Retinal pigment epithelial cell (primary cell): Measurements from ENCODE around the gene MACO1.
A peak's percentile ranks its signal among the peaks of the same experiment; 100 is the strongest.

Experiments
- DNase-seq: peaks from one replicate; pipeline ENCODE4 v3.0.0-alpha.2; 2010; ENCODE audit warnings: low read depth
- H3K4me3 ChIP-seq: 2 replicates; pipeline ENCODE4 v1.5.1; 2011; ENCODE audit warnings: mild to moderate bottlenecking, low read length, control low read depth, moderate library complexity
- CTCF ChIP-seq: conservative IDR thresholded peaks from 2 replicates; pipeline ENCODE4 v1.5.1; 2011; ENCODE audit warnings: low read depth, low read length, control low read depth, inconsistent platforms

MACO1 gene

GRCh38 chr1:25430967-25431881, 527 bp downstream of the MACO1 start:
- TF ChIP-seq CTCF = no peak
- H3K4me3 ChIP-seq = peak overlapping the region; percentile 92
- no peak for DNase-seq

GRCh38 chr1:25431955-25432719, 1.4 kb downstream of the MACO1 start:
- peak overlapping the region; percentile 92 for H3K4me3 ChIP-seq
- no peak for TF ChIP-seq CTCF
- DNase-seq = no peak

GRCh38 chr1:25432749-25433388, 2.2 kb downstream of the MACO1 start:
- no peak overlapping the region for H3K4me3 ChIP-seq
- TF ChIP-seq CTCF = no peak

GRCh38 chr1:25433389-25434186, 2.9 kb downstream of the MACO1 start:
- TF ChIP-seq CTCF = no peak
- no peak for DNase-seq
- no peak overlapping the region for H3K4me3 ChIP-seq

More at GRCh38 chr1:25432749-25433388, 2.2 kb downstream of the MACO1 start:
- DNase-seq = no peak

- TF ChIP-seq CTCF = no peak
- H3K4me3 ChIP-seq = no peak overlapping the region
- DNase-seq = no peak
Measured at GRCh38 chr1:25435397-25436108, 4.9 kb downstream of the MACO1 start.

GRCh38 chr1:25437672-25438071, 7.0 kb downstream of the MACO1 start:
- no peak for DNase-seq
- TF ChIP-seq CTCF = no peak
- H3K4me3 ChIP-seq = no peak overlapping the region
